H1 (cell line): ENCODE results near the gene IL21. TPM values are rescaled to one million over a fixed set of nuclear protein-coding genes. Genes with fewer than 3 reads are reported as not detected.
"Not testable (repeated sequence)": the region's sequence is repeated elsewhere in the genome, so short reads cannot be mapped to it uniquely, and the experiment has no call there.

Experiments used
- CTCF ChIA-PET: fragments of 300-600 bp; sonication (Branson Sonifier 250); formaldehyde crosslinking; loops from one replicate; lab custom pipeline; 2021; ENCODE audit not compliant: partially characterized antibody; lab: Charles Lee
- POLR2A ChIA-PET: fragments of 300-600 bp; sonication (Branson Sonifier 250); formaldehyde crosslinking; loops from one replicate; lab custom pipeline; 2021; ENCODE audit warnings: inconsistent platforms; ENCODE audit not compliant: partially characterized antibody; lab: Charles Lee
- DNase-seq, 2 experiments: peaks; one replicate each; pipeline versions ENCODE4 v3.0.0 to v3.0.0-alpha.2; 2010 to 2022; ENCODE audit warnings: low spot score in 2 of 2, low read depth in 1 of 2, mixed read lengths in 1 of 2
- FAIRE-seq: peaks from 2 replicates; lab custom pipeline; 2011; peaks lifted over from hg19 to GRCh38; lab: Jason Lieb, UNC
- H2AFZ ChIP-seq: 2 replicates; pipeline ENCODE4 v1.8.1; 2012; ENCODE audit warnings: low read length, inconsistent platforms
- H2AK5ac ChIP-seq: 2 replicates; pipeline ENCODE4 v1.6.1; 2013; ENCODE audit warnings: low read depth, low read length
- H2BK120ac ChIP-seq: replicated peaks from 2 replicates; pipeline ENCODE3; 2013; ENCODE audit warnings: low read depth, low read length, inconsistent platforms
- H2BK12ac ChIP-seq: 2 replicates; pipeline ENCODE4 v1.6.1; 2013; ENCODE audit warnings: low read depth, low read length
- H2BK15ac ChIP-seq: 2 replicates; pipeline ENCODE4 v1.6.1; 2013; ENCODE audit warnings: low read length
- H2BK20ac ChIP-seq: 2 replicates; pipeline ENCODE4 v1.6.1; 2013; ENCODE audit warnings: low read length
- H2BK5ac ChIP-seq: 2 replicates; pipeline ENCODE4 v1.6.1; 2013; ENCODE audit warnings: low read depth, low read length
- H3K14ac ChIP-seq: 2 replicates; pipeline ENCODE4 v1.6.1; 2013; ENCODE audit warnings: inconsistent platforms; ENCODE audit not compliant: insufficient read length
- H3K18ac ChIP-seq: 2 replicates; pipeline ENCODE4 v1.6.1; 2013; ENCODE audit warnings: low read length; ENCODE audit errors: extremely low read depth
- H3K23ac ChIP-seq: 2 replicates; pipeline ENCODE4 v1.6.1; 2013; ENCODE audit warnings: inconsistent platforms; ENCODE audit not compliant: insufficient read length
- H3K23me2 ChIP-seq: 2 replicates; pipeline ENCODE4 v1.6.1; 2013; ENCODE audit warnings: low read depth, low read length
- H3K27ac ChIP-seq: 2 replicates; pipeline ENCODE4 v1.6.1; 2011; ENCODE audit warnings: low read depth, low read length, inconsistent platforms
- H3K27me3 ChIP-seq, 4 experiments: replicated peaks in 1 of 4; 1 replicate in 1 of 4; 2 replicates in 3 of 4; pipeline versions ENCODE4 v1.6.1 to v1.8.1; 2011 to 2013; ENCODE audit warnings: low read length in 3 of 4, mild to moderate bottlenecking in 3 of 4, inconsistent platforms in 2 of 4, mixed read lengths in 2 of 4, moderate library complexity in 1 of 4; ENCODE audit not compliant: control insufficient read depth in 3 of 4, insufficient read depth in 3 of 4; ENCODE audit errors: extremely low read depth in 1 of 4
- H3K36me3 ChIP-seq, 4 experiments: 2 replicates each; pipeline versions ENCODE4 v1.6.1 to v1.8.1; 2011 to 2013; ENCODE audit warnings: mild to moderate bottlenecking in 4 of 4, low read length in 3 of 4, moderate library complexity in 2 of 4, control low read depth in 1 of 4, inconsistent platforms in 1 of 4; ENCODE audit not compliant: insufficient read depth in 4 of 4, control insufficient read depth in 2 of 4
- H3K4ac ChIP-seq: replicated peaks from 2 replicates; pipeline ENCODE3; 2013; ENCODE audit warnings: low read length, low read depth, mixed read lengths, inconsistent platforms; ENCODE audit not compliant: insufficient read length
- H3K4me1 ChIP-seq, 4 experiments: replicated peaks in 1 of 4; 1 replicate in 1 of 4; 2 replicates in 3 of 4; pipeline versions ENCODE4 v1.6.1 to v1.8.1; 2011 to 2013; ENCODE audit warnings: low read length in 3 of 4, inconsistent platforms in 2 of 4, mixed read lengths in 1 of 4; ENCODE audit not compliant: insufficient read depth in 4 of 4, control insufficient read depth in 3 of 4
- H3K4me2 ChIP-seq, 2 experiments: 2 replicates each; pipeline versions ENCODE4 v1.6.1 to v1.8.1; 2011 to 2013; ENCODE audit warnings: low read depth in 2 of 2, low read length in 2 of 2, control low read depth in 1 of 2, inconsistent platforms in 1 of 2, mild to moderate bottlenecking in 1 of 2; ENCODE audit not compliant: insufficient read depth in 1 of 2
- H3K4me3 ChIP-seq, 4 experiments: fragments of 200-600, 300-600 bp in 1 of 4; sonication (generic), shearing (Covaris generic), sonication (Bioruptor Twin) in 1 of 4; 2 replicates each; pipeline versions ENCODE4 v1.5.1 to v1.8.1; 2011 to 2016; ENCODE audit warnings: low read length in 4 of 4, low read depth in 3 of 4, control low read depth in 2 of 4, inconsistent platforms in 2 of 4, mild to moderate bottlenecking in 2 of 4, mixed read lengths in 1 of 4, moderate library complexity in 1 of 4; ENCODE audit not compliant: insufficient read depth in 2 of 4; ENCODE audit errors: extremely low read depth in 1 of 4
- H3K56ac ChIP-seq: replicated peaks from 2 replicates; pipeline ENCODE3; 2013; ENCODE audit warnings: low read depth, mild to moderate bottlenecking, mixed read lengths, low read length, inconsistent platforms; ENCODE audit not compliant: insufficient read length
- H3K79me1 ChIP-seq: 2 replicates; pipeline ENCODE4 v1.6.1; 2013; ENCODE audit warnings: low read depth, low read length, control low read depth
- H3K79me2 ChIP-seq, 2 experiments: 2 replicates each; pipeline versions ENCODE4 v1.6.1 to v1.8.1; 2012 to 2013; ENCODE audit warnings: low read length in 2 of 2, mild to moderate bottlenecking in 2 of 2, inconsistent platforms in 1 of 2; ENCODE audit not compliant: insufficient read depth in 2 of 2, control insufficient read depth in 1 of 2
- H3K9ac ChIP-seq, 4 experiments: replicated peaks in 1 of 4; 1 replicate in 1 of 4; 2 replicates in 3 of 4; pipeline versions ENCODE4 v1.6.1 to v1.8.1; 2011 to 2013; ENCODE audit warnings: low read depth in 3 of 4, low read length in 3 of 4, control low read depth in 2 of 4, mild to moderate bottlenecking in 2 of 4, moderate library complexity in 2 of 4, inconsistent platforms in 1 of 4; ENCODE audit errors: extremely low read depth in 1 of 4
- H3K9me3 ChIP-seq, 2 experiments: 2 replicates each; pipeline versions ENCODE4 v1.6.1 to v1.8.1; 2012 to 2013; ENCODE audit warnings: mild to moderate bottlenecking in 2 of 2, moderate library complexity in 2 of 2, control low read depth in 1 of 2, inconsistent platforms in 1 of 2, low read depth in 1 of 2, low read length in 1 of 2, mixed read lengths in 1 of 2; ENCODE audit not compliant: insufficient read depth in 2 of 2
- H4K20me1 ChIP-seq, 2 experiments: replicated peaks in 1 of 2; 2 replicates each; pipeline versions ENCODE3 to v1.8.1; 2011 to 2013; ENCODE audit warnings: inconsistent platforms in 2 of 2, low read length in 2 of 2, mild to moderate bottlenecking in 1 of 2; ENCODE audit not compliant: insufficient read depth in 2 of 2, control insufficient read depth in 1 of 2
- H4K5ac ChIP-seq: 2 replicates; pipeline ENCODE4 v1.6.1; 2013; ENCODE audit warnings: low read length, low read depth, mixed read lengths, inconsistent platforms; ENCODE audit not compliant: insufficient read length
- H4K8ac ChIP-seq: 2 replicates; pipeline ENCODE4 v1.8.0; 2013; ENCODE audit warnings: mild to moderate bottlenecking, moderate library complexity, low read length, inconsistent platforms; ENCODE audit not compliant: insufficient read depth; ENCODE audit errors: extremely low read depth
- H4K91ac ChIP-seq: replicated peaks from 2 replicates; pipeline ENCODE3; 2013; ENCODE audit warnings: low read length, mixed read lengths, inconsistent platforms; ENCODE audit not compliant: insufficient read length
- WGBS, 2 experiments: shearing (Covaris generic) in 1 of 2; methylation state at CpG; one replicate each; pipeline versions ENCODE4 v1.1.6 to v1.1.7; 2013 to 2015; ENCODE audit warnings: low lambda C conversion rate in 2 of 2, mixed read lengths in 2 of 2, inconsistent platforms in 1 of 2, low coverage in 1 of 2, missing lambda C conversion rate in 1 of 2; ENCODE audit not compliant: insufficient replicate concordance in 2 of 2, insufficient coverage in 1 of 2, insufficient read length in 1 of 2; ENCODE audit errors: extremely low coverage in 1 of 2, missing lambda C conversion rate in 1 of 2; 5-methylcytosine and 5-hydroxymethylcytosine counted together
- polyA plus RNA-seq, 7 experiments: library from polyadenylated mRNA; depleted of rRNA in 3 of 7; stranded (reverse) in 5 of 7; unstranded in 2 of 7; fragments of >200 nt in 5 of 7; fragments of 200-250 nt in 2 of 7; gene quantifications; 1 replicate in 5 of 7; 2 replicates in 1 of 7; 4 replicates in 1 of 7; pipeline versions ENCODE4 v1.2.1 to v1.2.3, GENCODE V29; 2011 to 2013; ENCODE audit warnings: missing spikeins in 2 of 7, mixed read lengths in 2 of 7
- total RNA-seq: library from RNA; stranded (reverse); fragmentation: NEBNext Ultra II Directional; extraction: Animal tissue kit (Norgen Biotek cat#: 25700); gene quantifications from 2 replicates; pipeline ENCODE4 v1.2.1, GENCODE V29; 2021

The IL21 gene
- total and polyA plus RNA-seq, 2 of the 8 experiments (the other 6 are each of a cell fraction or from before 2014, with no cell fraction given), result not detected

DNA sequence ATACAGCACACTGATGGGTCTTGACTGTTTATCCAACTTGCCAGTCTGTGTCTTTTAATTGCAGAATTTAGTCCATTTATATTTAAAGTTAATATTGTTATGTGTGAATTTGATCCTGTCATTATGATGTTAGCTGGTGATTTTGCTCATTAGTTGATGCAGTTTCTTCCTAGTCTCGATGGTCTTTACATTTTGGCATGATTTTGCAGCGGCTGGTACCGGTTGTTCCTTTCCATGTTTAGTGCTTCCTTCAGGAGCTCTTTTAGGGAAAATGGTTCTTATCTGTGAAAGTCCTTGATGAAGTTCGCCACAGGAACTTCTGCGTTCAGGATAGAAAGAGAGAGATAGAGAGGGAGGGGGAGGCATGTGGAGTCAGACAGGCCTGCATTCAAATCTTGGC is 35.7 kb upstream of the IL21 start:
- H3K27ac ChIP-seq, H3K9ac ChIP-seq, H3K9me3 ChIP-seq, H3K79me2 ChIP-seq, H3K14ac ChIP-seq, H2BK5ac ChIP-seq, H2BK20ac ChIP-seq, DNase-seq, H4K91ac ChIP-seq, H3K4me3 ChIP-seq, H2AFZ ChIP-seq, H3K27me3 ChIP-seq, H3K56ac ChIP-seq, H2AK5ac ChIP-seq, H2BK120ac ChIP-seq, H3K79me1 ChIP-seq, H3K18ac ChIP-seq, H3K23me2 ChIP-seq, H3K4ac ChIP-seq, H3K23ac ChIP-seq, FAIRE-seq, H3K4me1 ChIP-seq, H4K8ac ChIP-seq, H3K4me2 ChIP-seq, H2BK12ac ChIP-seq, H2BK15ac ChIP-seq, H4K5ac ChIP-seq, H4K20me1 ChIP-seq, H3K36me3 ChIP-seq, POLR2A ChIA-PET: not testable (repeated sequence)
- WGBS, 2 experiments, result 71% methylated on average over 4 of the region's 5 CpGs; no CpG with 5 or more reads in 1 of the 2 experiments
- CTCF ChIA-PET, result interaction anchor here (1.2 kb wide), 1 partner anchor 8 kb away, joined by 3 read pairs; no protein-coding TSS in a partner anchor
